ENCODE results near the gene CDC16.
A peak's percentile ranks its signal among the peaks of the same experiment; 100 is the strongest.

The CDC16 gene

DNA sequence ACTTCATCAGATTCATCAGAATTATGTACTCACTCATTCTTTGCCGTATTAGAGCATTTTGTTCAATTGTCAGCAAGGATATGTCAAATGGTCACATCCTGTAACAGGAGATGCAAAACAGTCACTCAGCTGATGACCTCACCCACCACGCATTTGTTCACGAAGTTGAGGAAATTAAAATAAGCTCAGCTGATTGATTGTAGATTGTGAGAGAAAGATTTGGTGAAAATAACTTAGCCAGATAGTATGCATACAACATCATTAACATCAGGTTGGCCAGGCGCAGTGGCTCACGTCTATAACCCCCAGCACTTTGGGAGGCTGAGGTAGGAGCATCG, 22.6 kb upstream of the CDC16 start:
- Histone ChIP-seq H3K9me2 (replicated peaks; ENCODE audit: low read depth, low read length) (no peaks in the 10 kb centered on the region), H3K4me3 (ENCODE audit: low read length, poor library complexity, severe bottlenecking) (no peak overlapping the region), H3K79me2 (ENCODE audit: insufficient read depth, low read length) (no peaks in the 10 kb centered on the region), H3F3A (ENCODE audit: low read depth) (no peaks in the 10 kb centered on the region), H3K36me3 (ENCODE audit: insufficient read depth, low read length) (no peaks in the 10 kb centered on the region), H3K4me2 (ENCODE audit: low read depth, low read length, poor library complexity, severe bottlenecking) (no peak overlapping the region), H3K4me1 (ENCODE audit: insufficient read depth, low read length, poor library complexity, severe bottlenecking) (peaks cover 4% of the 10 kb centered on the region), H4K20me1 (ENCODE audit: insufficient read depth, low read length, poor library complexity, severe bottlenecking) (no peaks in the 10 kb centered on the region), H3K27me3 (ENCODE audit: insufficient read depth, low read length, poor library complexity, severe bottlenecking) (no peaks in the 10 kb centered on the region), H3K9ac (ENCODE audit: low read depth, low read length, poor library complexity, severe bottlenecking) (no peak overlapping the region), H2AFZ (ENCODE audit: low read length) (no peak overlapping the region), H3K9me3 (ENCODE audit: insufficient read depth, low read depth, low read length) (no peaks in the 10 kb centered on the region)
- no peak for TF ChIP-seq EZH2phosphoT487 (IDR thresholded peaks at IDR 0.05; ENCODE audit: borderline replicate concordance)
- TF ChIP-seq, protein P1, sequence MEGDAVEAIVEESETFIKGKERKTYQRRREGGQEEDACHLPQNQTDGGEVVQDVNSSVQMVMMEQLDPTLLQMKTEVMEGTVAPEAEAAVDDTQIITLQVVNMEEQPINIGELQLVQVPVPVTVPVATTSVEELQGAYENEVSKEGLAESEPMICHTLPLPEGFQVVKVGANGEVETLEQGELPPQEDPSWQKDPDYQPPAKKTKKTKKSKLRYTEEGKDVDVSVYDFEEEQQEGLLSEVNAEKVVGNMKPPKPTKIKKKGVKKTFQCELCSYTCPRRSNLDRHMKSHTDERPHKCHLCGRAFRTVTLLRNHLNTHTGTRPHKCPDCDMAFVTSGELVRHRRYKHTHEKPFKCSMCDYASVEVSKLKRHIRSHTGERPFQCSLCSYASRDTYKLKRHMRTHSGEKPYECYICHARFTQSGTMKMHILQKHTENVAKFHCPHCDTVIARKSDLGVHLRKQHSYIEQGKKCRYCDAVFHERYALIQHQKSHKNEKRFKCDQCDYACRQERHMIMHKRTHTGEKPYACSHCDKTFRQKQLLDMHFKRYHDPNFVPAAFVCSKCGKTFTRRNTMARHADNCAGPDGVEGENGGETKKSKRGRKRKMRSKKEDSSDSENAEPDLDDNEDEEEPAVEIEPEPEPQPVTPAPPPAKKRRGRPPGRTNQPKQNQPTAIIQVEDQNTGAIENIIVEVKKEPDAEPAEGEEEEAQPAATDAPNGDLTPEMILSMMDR (conservative IDR thresholded peaks at IDR 0.05; ENCODE audit: low read length): no peak

DNA sequence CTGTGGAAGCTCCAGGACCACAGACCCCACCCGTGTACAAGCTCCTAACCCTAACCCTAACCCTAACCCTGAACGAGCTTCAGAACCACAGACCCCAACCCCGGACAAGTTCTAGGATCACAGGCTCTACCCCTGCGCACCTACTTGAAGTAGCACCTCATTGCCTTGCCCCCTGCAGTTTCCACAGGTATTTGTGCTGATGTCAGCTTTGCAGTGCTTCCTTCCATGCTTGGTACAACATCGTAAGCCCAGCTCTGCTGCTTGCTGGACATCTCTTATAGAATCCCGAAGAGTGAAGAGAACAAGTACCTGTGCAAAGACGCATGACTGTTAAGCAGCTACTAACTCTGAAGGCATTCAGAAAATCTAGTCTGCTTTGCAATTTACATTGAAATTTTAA, 20.7 kb upstream of the CDC16 start:
- Histone ChIP-seq H3K9ac (ENCODE audit: low read depth, low read length, poor library complexity, severe bottlenecking) (no peak overlapping the region), H3K79me2 (ENCODE audit: insufficient read depth, low read length) (no peaks in the 10 kb centered on the region), H3K9me3 (ENCODE audit: insufficient read depth, low read depth, low read length) (no peaks in the 10 kb centered on the region), H4K20me1 (ENCODE audit: insufficient read depth, low read length, poor library complexity, severe bottlenecking) (no peaks in the 10 kb centered on the region), H3K4me3 (ENCODE audit: low read length, poor library complexity, severe bottlenecking) (no peak overlapping the region), H3K9me2 (replicated peaks; ENCODE audit: low read depth, low read length) (no peaks in the 10 kb centered on the region), H3K36me3 (ENCODE audit: insufficient read depth, low read length) (no peaks in the 10 kb centered on the region), H3K27me3 (ENCODE audit: insufficient read depth, low read length, poor library complexity, severe bottlenecking) (no peaks in the 10 kb centered on the region), H3F3A (ENCODE audit: low read depth) (no peaks in the 10 kb centered on the region), H2AFZ (ENCODE audit: low read length) (no peak overlapping the region), H3K4me2 (ENCODE audit: low read depth, low read length, poor library complexity, severe bottlenecking) (no peak overlapping the region), H3K4me1 (ENCODE audit: insufficient read depth, low read length, poor library complexity, severe bottlenecking) (peaks cover 4% of the 10 kb centered on the region)
- TF ChIP-seq EZH2phosphoT487 (IDR thresholded peaks at IDR 0.05; ENCODE audit: borderline replicate concordance): no peak
- TF ChIP-seq, protein P1 (conservative IDR thresholded peaks at IDR 0.05; ENCODE audit: low read length): no peak

DNA sequence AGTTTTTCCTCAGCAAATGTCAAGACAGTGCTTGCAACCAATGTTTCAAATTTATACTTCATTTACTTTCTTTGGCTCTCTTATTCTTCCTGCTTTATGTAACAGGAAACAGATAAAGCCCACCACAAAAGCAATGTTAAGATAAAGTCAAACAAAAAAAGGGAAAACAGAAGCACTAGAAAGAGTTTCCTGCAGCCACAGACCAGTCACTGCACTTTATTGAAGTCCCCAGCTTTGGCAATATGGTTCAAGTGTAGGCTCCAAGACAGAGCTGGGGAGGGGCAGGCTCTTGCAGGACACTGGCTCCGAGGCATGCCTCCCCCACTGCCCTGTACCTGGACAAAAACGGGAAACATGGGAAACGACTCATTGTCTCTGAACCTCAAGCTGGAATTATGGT, 15.3 kb upstream of the CDC16 start:
- H2AFZ ChIP-seq (ENCODE audit: low read length): no peak overlapping the region
- H3K4me2 ChIP-seq (ENCODE audit: low read depth, low read length, poor library complexity, severe bottlenecking): peak overlapping the region; percentile 51
- no peaks in the 10 kb centered on the region for H3K36me3 ChIP-seq (ENCODE audit: insufficient read depth, low read length)
- H3K9me2 ChIP-seq (replicated peaks; ENCODE audit: low read depth, low read length): no peaks in the 10 kb centered on the region
- no peaks in the 10 kb centered on the region for H3K9me3 ChIP-seq (ENCODE audit: insufficient read depth, low read depth, low read length)
- H3K79me2 ChIP-seq (ENCODE audit: insufficient read depth, low read length): no peaks in the 10 kb centered on the region
- H4K20me1 ChIP-seq (ENCODE audit: insufficient read depth, low read length, poor library complexity, severe bottlenecking): no peaks in the 10 kb centered on the region
- no peak overlapping the region for H3K4me3 ChIP-seq (ENCODE audit: low read length, poor library complexity, severe bottlenecking)
- H3K9ac ChIP-seq (ENCODE audit: low read depth, low read length, poor library complexity, severe bottlenecking): peak overlapping the region; percentile 3
- no peaks in the 10 kb centered on the region for H3F3A ChIP-seq (ENCODE audit: low read depth)
- no peak for TF ChIP-seq EZH2phosphoT487 (IDR thresholded peaks at IDR 0.05; ENCODE audit: borderline replicate concordance)
- TF ChIP-seq, protein P1 (conservative IDR thresholded peaks at IDR 0.05; ENCODE audit: low read length): no peak
- H3K4me1 ChIP-seq (ENCODE audit: insufficient read depth, low read length, poor library complexity, severe bottlenecking): peaks cover 38% of the 10 kb centered on the region
- H3K27me3 ChIP-seq (ENCODE audit: insufficient read depth, low read length, poor library complexity, severe bottlenecking): no peaks in the 10 kb centered on the region

All from Loucy (cell line).